ENCODE measurements around the gene OPRM1. TPM values are rescaled to one million over a fixed set of nuclear protein-coding genes. Genes with fewer than 3 reads are reported as not detected.

The OPRM1 gene
- total RNA-seq, 1 experiment from 2014 or later = not detected

DNA sequence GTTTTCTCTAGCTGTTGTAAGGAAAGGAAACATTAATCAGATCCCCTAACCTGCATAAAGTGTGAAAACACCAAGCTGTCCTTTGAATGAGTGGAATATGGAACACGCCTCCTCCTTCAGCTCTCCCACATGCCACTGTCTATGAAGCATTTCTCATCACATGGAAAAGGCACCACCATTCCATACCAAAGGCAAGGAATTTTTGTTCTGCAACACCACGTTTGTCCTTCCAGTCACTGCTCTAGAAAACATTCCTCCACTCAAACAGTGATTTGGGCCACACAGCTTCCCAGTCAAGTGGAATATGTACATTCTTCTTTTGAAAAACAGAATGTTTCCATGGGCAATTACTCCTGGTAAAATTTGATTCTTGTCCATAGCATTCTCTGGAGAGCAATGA is 120.1 kb downstream of the OPRM1 start:
- in situ Hi-C loops (cut with HindIII; ENCODE audit: low pct_unique_long_range_greater_than_20kb, low sequenced_read_pairs) = no loop called here
- no TSS peak for BruUV-seq (replicated peaks)
- ChIA-PET POLR2A (no interaction called here), CTCF (no interaction called here)
- no peak overlapping the region for H3K27ac ChIP-seq (ENCODE audit: low read length)
- no peak for DNase-seq (ENCODE audit: low read depth, low spot score)
- no peak for ATAC-seq
- intact Hi-C loops (cut with micrococcal nuclease; ENCODE audit: unreplicated experiment) = loop anchor here (10.0 kb wide), 2 partner anchors 346 to 516 kb away; no protein-coding TSS in a partner anchor
- H3K4me3 ChIP-seq (ENCODE audit: low read depth in 2 of 2, low read length in 2 of 2) = no peak overlapping the region
- H3K9me3 ChIP-seq (ENCODE audit: control insufficient read depth, insufficient read depth, low read depth, low read length) = no peaks in the 10 kb centered on the region
- no peaks in the 10 kb centered on the region for H3K4me1 ChIP-seq (ENCODE audit: control insufficient read depth, insufficient read depth, low read length)
- H3K36me3 ChIP-seq (ENCODE audit: control insufficient read depth, insufficient read depth, low read length) = no peaks in the 10 kb centered on the region
- TF ChIP-seq REST (IDR thresholded peaks at IDR 0.05; ENCODE audit: insufficient read depth in 1 of 2, low read depth in 2 of 2, low read length in 1 of 2) (no peak), CTCF (IDR thresholded peaks at IDR 0.05) (no peak), POLR2AphosphoS5 (IDR thresholded peaks at IDR 0.05; ENCODE audit: low read depth, low read length) (no peak), SIN3A (IDR thresholded peaks at IDR 0.05; ENCODE audit: borderline replicate concordance, insufficient read depth, low read depth, low read length) (no peak), TCF7L2 (IDR thresholded peaks at IDR 0.05; ENCODE audit: low read depth, low read length) (no peak)
- H3K27me3 ChIP-seq (ENCODE audit: control insufficient read depth, insufficient read depth, low read length) = no peaks in the 10 kb centered on the region

DNA sequence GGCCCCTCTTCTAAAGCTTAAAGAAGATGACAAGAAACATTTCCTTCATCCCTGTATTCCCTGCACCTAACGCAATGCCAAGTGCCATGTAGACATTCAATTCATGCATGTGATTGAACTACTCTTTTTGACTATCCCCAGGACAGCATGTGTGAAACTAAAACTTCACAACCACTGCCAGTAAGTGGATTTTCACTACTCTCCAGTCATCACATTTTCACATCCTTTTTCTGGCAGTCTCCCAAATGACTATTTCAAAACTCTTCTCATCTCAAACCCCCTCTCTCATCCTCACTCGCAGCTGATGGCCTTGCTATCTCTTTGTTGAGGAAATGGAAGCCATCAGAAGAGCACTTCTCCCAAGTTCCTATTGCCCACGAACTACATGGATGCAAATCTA is 122.6 kb downstream of the OPRM1 start:
- Histone ChIP-seq H3K9me3 (ENCODE audit: control insufficient read depth, insufficient read depth, low read depth, low read length) (no peaks in the 10 kb centered on the region), H3K27me3 (ENCODE audit: control insufficient read depth, insufficient read depth, low read length) (no peaks in the 10 kb centered on the region), H3K36me3 (ENCODE audit: control insufficient read depth, insufficient read depth, low read length) (no peaks in the 10 kb centered on the region), H3K27ac (ENCODE audit: low read length) (no peak overlapping the region), H3K4me3 (ENCODE audit: low read depth in 2 of 2, low read length in 2 of 2) (no peak overlapping the region), H3K4me1 (ENCODE audit: control insufficient read depth, insufficient read depth, low read length) (no peaks in the 10 kb centered on the region)
- intact Hi-C loops (cut with micrococcal nuclease; ENCODE audit: unreplicated experiment) = no loop called here
- BruUV-seq (replicated peaks) = no TSS peak
- ATAC-seq (no peak), DNase-seq (ENCODE audit: low read depth, low spot score) (no peak)
- in situ Hi-C loops (cut with HindIII; ENCODE audit: low pct_unique_long_range_greater_than_20kb, low sequenced_read_pairs) = no loop called here
- CTCF ChIA-PET = interaction anchor here (0.7 kb wide), 1 partner anchor 94 kb away, joined by 3 read pairs; no protein-coding TSS in a partner anchor
- TF ChIP-seq CTCF (IDR thresholded peaks at IDR 0.05) (no peak), POLR2AphosphoS5 (IDR thresholded peaks at IDR 0.05; ENCODE audit: low read depth, low read length) (no peak), REST (IDR thresholded peaks at IDR 0.05; ENCODE audit: insufficient read depth in 1 of 2, low read depth in 2 of 2, low read length in 1 of 2) (no peak), TCF7L2 (IDR thresholded peaks at IDR 0.05; ENCODE audit: low read depth, low read length) (no peak), SIN3A (IDR thresholded peaks at IDR 0.05; ENCODE audit: borderline replicate concordance, insufficient read depth, low read depth, low read length) (no peak)
- POLR2A ChIA-PET = no interaction called here
